HepG2 (cell line): ENCODE results near the gene IL1B. TPM values are rescaled to one million over a fixed set of nuclear protein-coding genes. Genes with fewer than 3 reads are reported as not detected.

Experiments used
- ASH2L ChIP-seq: fragments of 300-600, 200-600 bp; sonication (generic); IDR thresholded peaks from 2 replicates; pipeline ENCODE4 v1.7.0; 2017; ENCODE audit warnings: low read depth, mild to moderate bottlenecking, moderate library complexity, mixed read lengths, low read length; ENCODE audit not compliant: insufficient read length
- ESRRA ChIP-seq: sonication (generic); formaldehyde crosslinking; IDR thresholded peaks from 2 replicates; pipeline ENCODE4 v1.5.1; 2020; ENCODE audit warnings: mild to moderate bottlenecking, low read depth, missing genetic modification reagents
- MYC ChIP-seq: sonication (generic); formaldehyde crosslinking; IDR thresholded peaks from 2 replicates; pipeline ENCODE4 v1.9.0; 2021; ENCODE audit warnings: missing genetic modification reagents, borderline replicate concordance
- NCOR1 ChIP-seq: fragments of 200-600 bp; sonication (generic); IDR thresholded peaks from 2 replicates; pipeline ENCODE4 v1.7.0; 2017; ENCODE audit warnings: antibody characterized with exemption, low read length, borderline replicate concordance
- NR2F6 ChIP-seq, 2 experiments: IDR thresholded peaks; 2 replicates each; pipeline ENCODE4 v1.6.1; 2016; ENCODE audit warnings: antibody characterized with exemption in 1 of 2, mild to moderate bottlenecking in 1 of 2
- RFXAP ChIP-seq: sonication (generic); formaldehyde crosslinking; IDR thresholded peaks from 2 replicates; pipeline ENCODE4 v1.4.0; 2020; ENCODE audit warnings: missing genetic modification reagents, borderline replicate concordance
- TCF7L2 ChIP-seq: IDR thresholded peaks from 2 replicates; pipeline ENCODE4 v1.6.1; 2011; ENCODE audit warnings: mild to moderate bottlenecking, low read depth, low read length, moderate library complexity
- U2AF2 ChIP-seq: fragments of 200-400 bp; formaldehyde crosslinking; IDR thresholded peaks from 2 replicates; pipeline ENCODE4 v1.6.1; 2017; ENCODE audit warnings: low read depth, mild to moderate bottlenecking, low read length
- ZBTB7A ChIP-seq: sonication (generic); formaldehyde crosslinking; IDR thresholded peaks from 2 replicates; pipeline ENCODE4 v1.8.0; 2022; ENCODE audit warnings: mild to moderate bottlenecking, missing genetic modification reagents
- ZC3H13 ChIP-seq: sonication (generic); formaldehyde crosslinking; IDR thresholded peaks from 2 replicates; pipeline ENCODE4 v1.8.1; 2023; ENCODE audit warnings: mild to moderate bottlenecking, missing genetic modification reagents, moderate library complexity
- ZMYM2 ChIP-seq: sonication (generic); formaldehyde crosslinking; IDR thresholded peaks from 2 replicates; pipeline ENCODE4 v1.8.0; 2022; ENCODE audit warnings: mild to moderate bottlenecking, missing genetic modification reagents
- ZNF121 ChIP-seq: sonication (generic); formaldehyde crosslinking; IDR thresholded peaks from 2 replicates; pipeline ENCODE4 v1.5.0; 2020; ENCODE audit warnings: mild to moderate bottlenecking, missing genetic modification reagents
- ZNF747 ChIP-seq: sonication (generic); formaldehyde crosslinking; IDR thresholded peaks from 2 replicates; pipeline ENCODE4 v1.8.1; 2023; ENCODE audit warnings: missing genetic modification reagents, mild to moderate bottlenecking, borderline replicate concordance
- polyA plus RNA-seq, 8 experiments: library from polyadenylated mRNA; depleted of rRNA in 3 of 8; stranded (reverse) in 7 of 8; unstranded in 1 of 8; fragments of >200 nt; fragmentation: Illumina TruSeq in 4 of 8; extraction: Trizol in 4 of 8; gene quantifications; 2 replicates each; pipeline versions ENCODE4 v1.2.1 to v1.2.3, GENCODE V29; 2011 to 2016; ENCODE audit warnings: low read depth in 4 of 8, missing spikeins in 1 of 8, mixed read lengths in 1 of 8; ENCODE audit not compliant: insufficient read depth in 1 of 8
- total RNA-seq, 5 experiments: library from RNA; depleted of rRNA; stranded (reverse); fragments of >200 nt; fragmentation: Illumina TruSeq; extraction: Trizol; gene quantifications; 2 replicates each; pipeline ENCODE4 v1.2.3, GENCODE V29; 2016; ENCODE audit warnings: low read depth in 1 of 5
- TF ChIP-seq, protein P1 (sequence below): sonication (generic); formaldehyde crosslinking; IDR thresholded peaks from 2 replicates; pipeline ENCODE4 v1.4.0; 2020; ENCODE audit warnings: missing genetic modification reagents, low read depth, mild to moderate bottlenecking, borderline replicate concordance
- TF ChIP-seq, protein P2 (sequence below): sonication (generic); IDR thresholded peaks from 2 replicates; pipeline ENCODE4 v1.6.1; 2016; ENCODE audit warnings: low read depth, borderline replicate concordance
- TF ChIP-seq, protein P3 (sequence below): sonication (generic); formaldehyde crosslinking; IDR thresholded peaks from 2 replicates; pipeline ENCODE4 v1.8.0; 2022; ENCODE audit warnings: mild to moderate bottlenecking, missing genetic modification reagents, moderate library complexity
- TF ChIP-seq, protein P4 (sequence below): sonication (generic); formaldehyde crosslinking; IDR thresholded peaks from 2 replicates; pipeline ENCODE4; 2020; ENCODE audit warnings: missing genetic modification reagents, mild to moderate bottlenecking, borderline replicate concordance
- TF ChIP-seq, protein P5 (sequence below): sonication (generic); formaldehyde crosslinking; IDR thresholded peaks from 2 replicates; pipeline ENCODE4 v1.5.0; 2020; ENCODE audit warnings: missing genetic modification reagents
- TF ChIP-seq, protein P6 (sequence below): sonication (generic); formaldehyde crosslinking; IDR thresholded peaks from 2 replicates; pipeline ENCODE4 v1.5.0; 2020; ENCODE audit warnings: missing genetic modification reagents, mild to moderate bottlenecking, borderline replicate concordance

Gene IL1B
- total and polyA plus RNA-seq, 2 of the 13 experiments (the other 11 are each of a cell fraction or from before 2014, with no cell fraction given), result 0.18 TPM; not detected in 1

DNA sequence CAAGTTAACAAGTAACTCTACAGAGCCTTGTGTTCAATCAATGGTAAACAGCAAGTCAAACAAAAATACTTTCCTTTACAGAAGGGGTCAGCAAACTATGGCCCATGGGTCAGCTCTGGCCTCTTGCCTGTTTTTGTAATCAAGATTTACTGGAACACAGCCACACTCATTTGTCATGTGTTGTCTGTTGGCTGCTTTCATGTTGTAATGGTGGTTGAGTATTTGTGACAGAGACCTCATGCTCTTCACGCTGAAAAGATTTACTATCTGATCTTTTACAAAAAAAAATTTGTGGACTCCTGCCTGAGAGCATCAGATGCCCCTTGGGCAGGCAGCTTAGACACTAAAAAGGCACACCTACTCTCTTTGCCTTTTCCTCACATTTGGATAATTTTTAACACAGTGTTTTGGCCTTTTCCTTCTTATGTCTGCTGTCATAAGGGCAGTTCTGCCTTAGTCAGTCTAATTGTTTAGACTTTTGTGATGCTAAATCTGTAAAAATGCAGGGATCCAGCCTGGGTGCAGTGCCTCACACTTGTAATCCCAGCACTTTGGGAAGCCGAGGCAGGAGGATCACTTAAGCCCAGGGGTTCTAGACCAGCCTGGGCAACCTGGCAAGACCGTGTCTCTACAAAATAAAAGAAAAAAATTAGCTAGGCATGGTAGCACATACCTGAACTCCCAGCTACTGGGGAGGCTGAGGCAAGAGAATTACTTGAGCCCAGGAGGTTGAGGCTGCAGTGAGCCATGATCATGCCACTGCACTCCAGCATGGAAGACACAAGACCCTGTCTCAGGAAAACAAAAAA, 18.3 kb downstream of the IL1B start (continued):
- TF ChIP-seq ZBTB7A (CRISPR knock-in tag) (peak; percentile 76; the same call in 1 of the 2 replicates), ASH2L (peak; percentile 80), RFXAP (CRISPR knock-in tag) (peak; percentile 80; the same call in 1 of the 2 replicates), NR2F6 (IDR thresholded peaks at IDR 0.05) (peak; percentile 100), NR2F6 (CRISPR knock-in tag; IDR thresholded peaks at IDR 0.05) (peak; percentile 100), ZMYM2 (CRISPR knock-in tag) (0 out of 2 replicates have a peak, but pooled peaks have one; percentile 6), MYC (peak; percentile 48; the same call in 1 of the 2 replicates), ESRRA (CRISPR knock-in tag) (peak; percentile 41; the same call in 1 of the 2 replicates), ZC3H13 (CRISPR knock-in tag) (peak; percentile 49; the same call in 1 of the 2 replicates), ZNF121 (CRISPR knock-in tag) (0 out of 2 replicates have a peak, but pooled peaks have one; percentile 11), U2AF2 (no peak), ZNF747 (CRISPR knock-in tag) (peak; percentile 23; the same call in 1 of the 2 replicates), NCOR1 (peak; percentile 96; the same call in 1 of the 2 replicates), TCF7L2 (peak; percentile 93)
- TF ChIP-seq, protein P1, sequence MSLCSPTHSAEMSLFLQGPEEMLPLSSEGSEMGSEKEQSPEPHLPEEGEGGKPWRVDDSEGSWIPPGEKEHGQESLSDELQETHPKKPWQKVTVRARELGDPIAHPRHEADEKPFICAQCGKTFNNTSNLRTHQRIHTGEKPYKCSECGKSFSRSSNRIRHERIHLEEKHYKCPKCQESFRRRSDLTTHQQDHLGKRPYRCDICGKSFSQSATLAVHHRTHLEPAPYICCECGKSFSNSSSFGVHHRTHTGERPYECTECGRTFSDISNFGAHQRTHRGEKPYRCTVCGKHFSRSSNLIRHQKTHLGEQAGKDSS (CRISPR knock-in tag), result no peak; the same call in 1 of the 2 replicates
- TF ChIP-seq, protein P2, sequence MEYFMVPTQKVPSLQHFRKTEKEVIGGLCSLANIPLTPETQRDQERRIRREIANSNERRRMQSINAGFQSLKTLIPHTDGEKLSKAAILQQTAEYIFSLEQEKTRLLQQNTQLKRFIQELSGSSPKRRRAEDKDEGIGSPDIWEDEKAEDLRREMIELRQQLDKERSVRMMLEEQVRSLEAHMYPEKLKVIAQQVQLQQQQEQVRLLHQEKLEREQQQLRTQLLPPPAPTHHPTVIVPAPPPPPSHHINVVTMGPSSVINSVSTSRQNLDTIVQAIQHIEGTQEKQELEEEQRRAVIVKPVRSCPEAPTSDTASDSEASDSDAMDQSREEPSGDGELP, result peak; percentile 79
- TF ChIP-seq, protein P3, sequence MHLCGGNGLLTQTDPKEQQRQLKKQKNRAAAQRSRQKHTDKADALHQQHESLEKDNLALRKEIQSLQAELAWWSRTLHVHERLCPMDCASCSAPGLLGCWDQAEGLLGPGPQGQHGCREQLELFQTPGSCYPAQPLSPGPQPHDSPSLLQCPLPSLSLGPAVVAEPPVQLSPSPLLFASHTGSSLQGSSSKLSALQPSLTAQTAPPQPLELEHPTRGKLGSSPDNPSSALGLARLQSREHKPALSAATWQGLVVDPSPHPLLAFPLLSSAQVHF (CRISPR knock-in tag), result peak; percentile 44; the same call in 1 of the 2 replicates
- TF ChIP-seq, protein P4, sequence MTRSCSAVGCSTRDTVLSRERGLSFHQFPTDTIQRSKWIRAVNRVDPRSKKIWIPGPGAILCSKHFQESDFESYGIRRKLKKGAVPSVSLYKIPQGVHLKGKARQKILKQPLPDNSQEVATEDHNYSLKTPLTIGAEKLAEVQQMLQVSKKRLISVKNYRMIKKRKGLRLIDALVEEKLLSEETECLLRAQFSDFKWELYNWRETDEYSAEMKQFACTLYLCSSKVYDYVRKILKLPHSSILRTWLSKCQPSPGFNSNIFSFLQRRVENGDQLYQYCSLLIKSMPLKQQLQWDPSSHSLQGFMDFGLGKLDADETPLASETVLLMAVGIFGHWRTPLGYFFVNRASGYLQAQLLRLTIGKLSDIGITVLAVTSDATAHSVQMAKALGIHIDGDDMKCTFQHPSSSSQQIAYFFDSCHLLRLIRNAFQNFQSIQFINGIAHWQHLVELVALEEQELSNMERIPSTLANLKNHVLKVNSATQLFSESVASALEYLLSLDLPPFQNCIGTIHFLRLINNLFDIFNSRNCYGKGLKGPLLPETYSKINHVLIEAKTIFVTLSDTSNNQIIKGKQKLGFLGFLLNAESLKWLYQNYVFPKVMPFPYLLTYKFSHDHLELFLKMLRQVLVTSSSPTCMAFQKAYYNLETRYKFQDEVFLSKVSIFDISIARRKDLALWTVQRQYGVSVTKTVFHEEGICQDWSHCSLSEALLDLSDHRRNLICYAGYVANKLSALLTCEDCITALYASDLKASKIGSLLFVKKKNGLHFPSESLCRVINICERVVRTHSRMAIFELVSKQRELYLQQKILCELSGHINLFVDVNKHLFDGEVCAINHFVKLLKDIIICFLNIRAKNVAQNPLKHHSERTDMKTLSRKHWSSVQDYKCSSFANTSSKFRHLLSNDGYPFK (CRISPR knock-in tag), result no peak
- TF ChIP-seq, protein P5, sequence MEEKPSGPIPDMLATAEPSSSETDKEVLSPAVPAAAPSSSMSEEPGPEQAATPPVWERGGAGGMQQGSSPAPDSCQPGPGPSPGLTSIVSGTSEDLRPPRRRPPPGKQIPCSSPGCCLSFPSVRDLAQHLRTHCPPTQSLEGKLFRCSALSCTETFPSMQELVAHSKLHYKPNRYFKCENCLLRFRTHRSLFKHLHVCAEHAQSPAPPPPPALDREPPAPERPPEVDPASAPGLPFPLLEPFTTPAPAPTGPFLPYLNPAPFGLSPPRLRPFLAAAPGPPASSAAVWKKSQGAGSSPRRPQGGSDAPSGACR (CRISPR knock-in tag), result peak; percentile 98
- TF ChIP-seq, protein P6, sequence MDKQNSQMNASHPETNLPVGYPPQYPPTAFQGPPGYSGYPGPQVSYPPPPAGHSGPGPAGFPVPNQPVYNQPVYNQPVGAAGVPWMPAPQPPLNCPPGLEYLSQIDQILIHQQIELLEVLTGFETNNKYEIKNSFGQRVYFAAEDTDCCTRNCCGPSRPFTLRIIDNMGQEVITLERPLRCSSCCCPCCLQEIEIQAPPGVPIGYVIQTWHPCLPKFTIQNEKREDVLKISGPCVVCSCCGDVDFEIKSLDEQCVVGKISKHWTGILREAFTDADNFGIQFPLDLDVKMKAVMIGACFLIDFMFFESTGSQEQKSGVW (CRISPR knock-in tag), result no peak; the same call in 1 of the 2 replicates
